Measurements from ENCODE around the gene ERBIN. TPM values are rescaled to one million over a fixed set of nuclear protein-coding genes. Genes with fewer than 3 reads are reported as not detected.
A peak's percentile ranks its signal among the peaks of the same experiment; 100 is the strongest.

The ERBIN gene
- total and polyA plus RNA-seq, 10 of the 15 experiments (the other 5 are each of a cell fraction or from before 2014, with no cell fraction given) = 9.5 to 91.1 (median 49.4) TPM

DNA sequence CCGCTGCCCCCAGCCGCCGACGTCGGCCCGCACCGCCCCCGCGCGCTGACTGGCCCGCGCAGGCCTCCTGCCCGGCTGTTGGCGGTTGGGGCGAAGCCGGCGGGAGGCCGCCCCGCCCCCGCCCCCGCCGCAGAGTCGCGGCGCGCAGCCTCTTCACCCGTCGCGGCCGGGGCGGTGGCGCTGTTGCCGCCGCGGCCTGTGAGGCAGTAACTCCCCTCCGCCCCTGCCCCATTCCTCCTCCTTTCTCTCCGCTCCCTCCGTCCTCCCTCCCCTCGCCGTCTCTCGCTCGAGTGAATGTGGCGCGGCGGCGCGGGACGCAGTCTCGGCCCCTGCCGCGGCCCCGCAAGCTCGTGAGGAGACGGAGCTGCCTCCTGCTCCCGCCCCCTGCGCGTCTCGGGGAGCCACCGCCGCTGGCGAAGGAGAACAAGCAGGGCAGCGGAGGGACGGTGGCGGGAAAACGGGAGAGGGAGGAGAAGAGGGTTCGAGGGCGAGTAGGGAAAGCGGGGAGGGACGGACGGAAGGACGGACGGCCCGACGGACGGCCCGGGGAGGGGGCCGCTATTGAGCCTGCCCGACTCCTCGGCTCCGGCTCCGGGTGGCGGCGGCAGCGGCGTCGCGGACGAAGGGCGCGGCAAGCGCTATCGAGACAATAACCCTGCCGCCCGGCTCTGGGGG, 637 bp upstream of the ERBIN start (continued):
- no peak for TF ChIP-seq SREBF2 (IDR thresholded peaks at IDR 0.05; ENCODE audit: low read length)
- 0 out of 2 replicates have a peak, but pooled peaks have one; percentile 10 for TF ChIP-seq POLR2AphosphoS5 (IDR thresholded peaks at IDR 0.05; ENCODE audit: low read length)
- TF ChIP-seq ZZZ3 (IDR thresholded peaks at IDR 0.05; ENCODE audit: control insufficient read depth, insufficient read length, low read depth) = no peak
- TF ChIP-seq BHLHE40 (IDR thresholded peaks at IDR 0.05; ENCODE audit: borderline replicate concordance in 1 of 2, low read depth in 2 of 2, low read length in 1 of 2) = peak; percentile 12 to 75; a peak in 3 of 4 replicates
- TF ChIP-seq POLR2AphosphoS2 (IDR thresholded peaks at IDR 0.05; ENCODE audit: low read depth, low read length) = no peak
- TF ChIP-seq FOXK2 (IDR thresholded peaks at IDR 0.05) = no peak
- 0 out of 2 replicates have a peak, but pooled peaks have one; percentile 37 for TF ChIP-seq ZNF24 (IDR thresholded peaks at IDR 0.05)
- 0 out of 2 replicates have a peak, but pooled peaks have one; percentile 20 for TF ChIP-seq RCOR1 (conservative IDR thresholded peaks at IDR 0.05; ENCODE audit: low read depth, low read length)
- TF ChIP-seq, protein P1, sequence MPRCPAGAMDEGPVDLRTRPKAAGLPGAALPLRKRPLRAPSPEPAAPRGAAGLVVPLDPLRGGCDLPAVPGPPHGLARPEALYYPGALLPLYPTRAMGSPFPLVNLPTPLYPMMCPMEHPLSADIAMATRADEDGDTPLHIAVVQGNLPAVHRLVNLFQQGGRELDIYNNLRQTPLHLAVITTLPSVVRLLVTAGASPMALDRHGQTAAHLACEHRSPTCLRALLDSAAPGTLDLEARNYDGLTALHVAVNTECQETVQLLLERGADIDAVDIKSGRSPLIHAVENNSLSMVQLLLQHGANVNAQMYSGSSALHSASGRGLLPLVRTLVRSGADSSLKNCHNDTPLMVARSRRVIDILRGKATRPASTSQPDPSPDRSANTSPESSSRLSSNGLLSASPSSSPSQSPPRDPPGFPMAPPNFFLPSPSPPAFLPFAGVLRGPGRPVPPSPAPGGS (IDR thresholded peaks at IDR 0.05; ENCODE audit: borderline replicate concordance, insufficient read depth, low read depth, low read length, poor library complexity, severe bottlenecking) = peak; percentile 38
- peak; percentile 81 for TF ChIP-seq SMARCA5 (IDR thresholded peaks at IDR 0.05)
- TF ChIP-seq, protein P2, sequence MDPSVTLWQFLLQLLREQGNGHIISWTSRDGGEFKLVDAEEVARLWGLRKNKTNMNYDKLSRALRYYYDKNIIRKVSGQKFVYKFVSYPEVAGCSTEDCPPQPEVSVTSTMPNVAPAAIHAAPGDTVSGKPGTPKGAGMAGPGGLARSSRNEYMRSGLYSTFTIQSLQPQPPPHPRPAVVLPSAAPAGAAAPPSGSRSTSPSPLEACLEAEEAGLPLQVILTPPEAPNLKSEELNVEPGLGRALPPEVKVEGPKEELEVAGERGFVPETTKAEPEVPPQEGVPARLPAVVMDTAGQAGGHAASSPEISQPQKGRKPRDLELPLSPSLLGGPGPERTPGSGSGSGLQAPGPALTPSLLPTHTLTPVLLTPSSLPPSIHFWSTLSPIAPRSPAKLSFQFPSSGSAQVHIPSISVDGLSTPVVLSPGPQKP (IDR thresholded peaks at IDR 0.05; ENCODE audit: low read depth, low read length) = no peak
- TF ChIP-seq CHD2 (IDR thresholded peaks at IDR 0.05; ENCODE audit: borderline replicate concordance, low read depth, low read length) = 0 out of 2 replicates have a peak, but pooled peaks have one; percentile 22
- TF ChIP-seq IKZF1 (conservative IDR thresholded peaks at IDR 0.05) = peak; percentile 63; the same call in 1 of the 2 replicates
- TF ChIP-seq POU2F2 (IDR thresholded peaks at IDR 0.05; ENCODE audit: borderline replicate concordance, low read depth, low read length) = peak; percentile 28; the same call in 1 of the 3 replicates
- no peak for TF ChIP-seq TCF7 (IDR thresholded peaks at IDR 0.05; ENCODE audit: borderline replicate concordance)
- TF ChIP-seq, protein P3, sequence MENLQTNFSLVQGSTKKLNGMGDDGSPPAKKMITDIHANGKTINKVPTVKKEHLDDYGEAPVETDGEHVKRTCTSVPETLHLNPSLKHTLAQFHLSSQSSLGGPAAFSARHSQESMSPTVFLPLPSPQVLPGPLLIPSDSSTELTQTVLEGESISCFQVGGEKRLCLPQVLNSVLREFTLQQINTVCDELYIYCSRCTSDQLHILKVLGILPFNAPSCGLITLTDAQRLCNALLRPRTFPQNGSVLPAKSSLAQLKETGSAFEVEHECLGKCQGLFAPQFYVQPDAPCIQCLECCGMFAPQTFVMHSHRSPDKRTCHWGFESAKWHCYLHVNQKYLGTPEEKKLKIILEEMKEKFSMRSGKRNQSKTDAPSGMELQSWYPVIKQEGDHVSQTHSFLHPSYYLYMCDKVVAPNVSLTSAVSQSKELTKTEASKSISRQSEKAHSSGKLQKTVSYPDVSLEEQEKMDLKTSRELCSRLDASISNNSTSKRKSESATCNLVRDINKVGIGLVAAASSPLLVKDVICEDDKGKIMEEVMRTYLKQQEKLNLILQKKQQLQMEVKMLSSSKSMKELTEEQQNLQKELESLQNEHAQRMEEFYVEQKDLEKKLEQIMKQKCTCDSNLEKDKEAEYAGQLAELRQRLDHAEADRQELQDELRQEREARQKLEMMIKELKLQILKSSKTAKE (IDR thresholded peaks at IDR 0.05; ENCODE audit: low read depth, poor library complexity, severe bottlenecking) = no peak
- no peak; the same call in 1 of the 2 replicates for TF ChIP-seq NBN (IDR thresholded peaks at IDR 0.05)
- no peak for TF ChIP-seq PAX8 (IDR thresholded peaks at IDR 0.05)
- no peak for TF ChIP-seq RFX5 (IDR thresholded peaks at IDR 0.05; ENCODE audit: low read depth, low read length)
- TF ChIP-seq, protein P4, sequence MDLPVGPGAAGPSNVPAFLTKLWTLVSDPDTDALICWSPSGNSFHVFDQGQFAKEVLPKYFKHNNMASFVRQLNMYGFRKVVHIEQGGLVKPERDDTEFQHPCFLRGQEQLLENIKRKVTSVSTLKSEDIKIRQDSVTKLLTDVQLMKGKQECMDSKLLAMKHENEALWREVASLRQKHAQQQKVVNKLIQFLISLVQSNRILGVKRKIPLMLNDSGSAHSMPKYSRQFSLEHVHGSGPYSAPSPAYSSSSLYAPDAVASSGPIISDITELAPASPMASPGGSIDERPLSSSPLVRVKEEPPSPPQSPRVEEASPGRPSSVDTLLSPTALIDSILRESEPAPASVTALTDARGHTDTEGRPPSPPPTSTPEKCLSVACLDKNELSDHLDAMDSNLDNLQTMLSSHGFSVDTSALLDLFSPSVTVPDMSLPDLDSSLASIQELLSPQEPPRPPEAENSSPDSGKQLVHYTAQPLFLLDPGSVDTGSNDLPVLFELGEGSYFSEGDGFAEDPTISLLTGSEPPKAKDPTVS (IDR thresholded peaks at IDR 0.05; ENCODE audit: low read depth, low read length) = no peak
- TF ChIP-seq CHD1 (IDR thresholded peaks at IDR 0.05; ENCODE audit: low read depth, low read length) = 0 out of 2 replicates have a peak, but pooled peaks have one; percentile 46

Measured in GM12878 (cell line).